NB4 (cell line): ENCODE results near the gene PBRM1.

ENCODE experiments used
- POLR2A ChIP-seq: IDR thresholded peaks from 2 replicates; pipeline ENCODE4 v1.6.1; 2011; ENCODE audit warnings: mild to moderate bottlenecking; ENCODE audit not compliant: insufficient read length; ENCODE audit errors: extremely low read depth
- TF ChIP-seq, protein P1 (sequence below): IDR thresholded peaks from one replicate; pipeline ENCODE4 v1.5.1; 2012; ENCODE audit warnings: low read depth, low read length
- TF ChIP-seq, protein P2 (sequence below): IDR thresholded peaks from 2 replicates; pipeline ENCODE4 v1.6.1; 2011; ENCODE audit warnings: low read depth, low read length

- TF ChIP-seq POLR2A, result no peak
- TF ChIP-seq, protein P1, sequence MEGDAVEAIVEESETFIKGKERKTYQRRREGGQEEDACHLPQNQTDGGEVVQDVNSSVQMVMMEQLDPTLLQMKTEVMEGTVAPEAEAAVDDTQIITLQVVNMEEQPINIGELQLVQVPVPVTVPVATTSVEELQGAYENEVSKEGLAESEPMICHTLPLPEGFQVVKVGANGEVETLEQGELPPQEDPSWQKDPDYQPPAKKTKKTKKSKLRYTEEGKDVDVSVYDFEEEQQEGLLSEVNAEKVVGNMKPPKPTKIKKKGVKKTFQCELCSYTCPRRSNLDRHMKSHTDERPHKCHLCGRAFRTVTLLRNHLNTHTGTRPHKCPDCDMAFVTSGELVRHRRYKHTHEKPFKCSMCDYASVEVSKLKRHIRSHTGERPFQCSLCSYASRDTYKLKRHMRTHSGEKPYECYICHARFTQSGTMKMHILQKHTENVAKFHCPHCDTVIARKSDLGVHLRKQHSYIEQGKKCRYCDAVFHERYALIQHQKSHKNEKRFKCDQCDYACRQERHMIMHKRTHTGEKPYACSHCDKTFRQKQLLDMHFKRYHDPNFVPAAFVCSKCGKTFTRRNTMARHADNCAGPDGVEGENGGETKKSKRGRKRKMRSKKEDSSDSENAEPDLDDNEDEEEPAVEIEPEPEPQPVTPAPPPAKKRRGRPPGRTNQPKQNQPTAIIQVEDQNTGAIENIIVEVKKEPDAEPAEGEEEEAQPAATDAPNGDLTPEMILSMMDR, result no peak
- TF ChIP-seq, protein P2, sequence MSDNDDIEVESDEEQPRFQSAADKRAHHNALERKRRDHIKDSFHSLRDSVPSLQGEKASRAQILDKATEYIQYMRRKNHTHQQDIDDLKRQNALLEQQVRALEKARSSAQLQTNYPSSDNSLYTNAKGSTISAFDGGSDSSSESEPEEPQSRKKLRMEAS, result no peak
Observed at GRCh38 chr3:52532838-52533622, 152.7 kb downstream of the PBRM1 start.
